Nephron (organoid): Measurements from ENCODE around the gene CHST10.

Experiments
- H3K27ac Mint-ChIP-seq, 3 experiments: 2 replicates each; pipeline ENCODE4 v1.8.0; 2020; ENCODE audit warnings: mixed read lengths in 3 of 3, mild to moderate bottlenecking in 2 of 3, moderate library complexity in 1 of 3
- H3K27me3 Mint-ChIP-seq: 2 replicates; pipeline ENCODE4 v1.8.0; 2021; ENCODE audit warnings: low read depth, mild to moderate bottlenecking, moderate library complexity, mixed read lengths
- H3K36me3 Mint-ChIP-seq: 2 replicates; pipeline ENCODE4 v1.8.0; 2020; ENCODE audit warnings: low read depth, mixed read lengths
- H3K4me1 Mint-ChIP-seq: 2 replicates; pipeline ENCODE4 v1.8.0; 2020; ENCODE audit warnings: mixed read lengths
- H3K4me3 Mint-ChIP-seq, 3 experiments: 2 replicates each; pipeline ENCODE4 v1.8.0; 2020; ENCODE audit warnings: mild to moderate bottlenecking in 3 of 3, mixed read lengths in 3 of 3, moderate library complexity in 2 of 3
- H3K9me3 Mint-ChIP-seq: 2 replicates; pipeline ENCODE4 v1.8.0; 2020; ENCODE audit warnings: mixed read lengths
- CTCF ChIP-seq, 3 experiments: fragments of 200-600 bp; sonication (generic); IDR thresholded peaks; one replicate each; pipeline ENCODE4 v1.5.0; 2021; ENCODE audit warnings: antibody characterized with exemption in 3 of 3; ENCODE audit not compliant: unreplicated experiment in 3 of 3

Gene CHST10

GRCh38 chr2:100419915-100420314 is 2.4 kb upstream of the CHST10 start:
- Mint-ChIP-seq H3K27ac (no peak overlapping the region), H3K4me1 (peaks cover 21% of the 10 kb centered on the region), H3K4me3 (peak overlapping the region in 1 of 3 experiments; percentile 46), H3K36me3 (no peaks in the 10 kb centered on the region), H3K27me3 (no peaks in the 10 kb centered on the region), H3K9me3 (no peaks in the 10 kb centered on the region)
- no peak for TF ChIP-seq CTCF (IDR thresholded peaks at IDR 0.05; ENCODE audit: unreplicated experiment in 3 of 3)

GRCh38 chr2:100418406-100418962 is 1.0 kb upstream of the CHST10 start:
- Mint-ChIP-seq H3K4me1 (peaks cover 28% of the 10 kb centered on the region), H3K27ac (peak overlapping the region; percentile 90 to 95 (median 94)), H3K4me3 (peak overlapping the region; percentile 89 to 96 (median 95)), H3K27me3 (no peaks in the 10 kb centered on the region), H3K36me3 (peaks cover 8% of the 10 kb centered on the region), H3K9me3 (no peaks in the 10 kb centered on the region)
- TF ChIP-seq CTCF (IDR thresholded peaks at IDR 0.05; ENCODE audit: unreplicated experiment in 3 of 3), result no peak

DNA sequence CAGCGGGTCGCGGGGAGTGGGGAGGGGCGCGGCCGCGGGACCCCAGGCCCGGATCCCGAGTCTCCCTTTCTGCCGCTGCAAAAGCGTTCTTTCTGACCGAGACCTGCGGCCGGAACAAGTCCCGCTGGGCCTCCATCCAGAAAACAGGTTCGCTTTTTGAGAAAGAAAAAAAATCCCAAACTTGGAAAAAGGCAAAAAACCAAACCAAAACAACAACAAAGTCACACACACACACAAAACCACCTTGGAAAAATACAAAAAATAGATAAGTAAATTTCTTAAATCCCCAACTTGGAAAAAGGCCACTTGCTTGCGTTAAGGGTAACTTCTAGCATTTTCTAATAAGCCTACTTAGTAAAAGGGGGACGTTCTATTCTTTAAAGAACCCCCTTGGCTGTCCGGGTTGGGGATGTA is 250 bp upstream of the CHST10 start:
- Mint-ChIP-seq H3K36me3 (peaks cover 15% of the 10 kb centered on the region), H3K9me3 (no peaks in the 10 kb centered on the region), H3K27me3 (no peaks in the 10 kb centered on the region), H3K4me1 (peaks cover 30% of the 10 kb centered on the region), H3K4me3 (peak overlapping the region; percentile 89 to 96 (median 95)), H3K27ac (peak overlapping the region; percentile 90 to 95 (median 94))
- TF ChIP-seq CTCF (IDR thresholded peaks at IDR 0.05; ENCODE audit: unreplicated experiment in 3 of 3), result no peak

- H3K27ac Mint-ChIP-seq, result peak overlapping the region; percentile 72 to 92 (median 85)
- H3K27me3 Mint-ChIP-seq, result no peaks in the 10 kb centered on the region
- H3K4me1 Mint-ChIP-seq, result peaks cover 30% of the 10 kb centered on the region
- peaks cover 22% of the 10 kb centered on the region for H3K36me3 Mint-ChIP-seq
- H3K4me3 Mint-ChIP-seq, result peak overlapping the region; percentile 92 to 97 (median 94)
- H3K9me3 Mint-ChIP-seq, result no peaks in the 10 kb centered on the region
- TF ChIP-seq CTCF (IDR thresholded peaks at IDR 0.05; ENCODE audit: unreplicated experiment in 3 of 3), result no peak
These were observed 1.0 kb downstream of the CHST10 start for GRCh38 chr2:100416397-100416934.

GRCh38 chr2:100413571-100413970 is 3.9 kb downstream of the CHST10 start:
- H3K27me3 Mint-ChIP-seq, result no peaks in the 10 kb centered on the region
- no peak for TF ChIP-seq CTCF (IDR thresholded peaks at IDR 0.05; ENCODE audit: unreplicated experiment in 3 of 3)
- peaks cover 30% of the 10 kb centered on the region for H3K4me1 Mint-ChIP-seq
- peaks cover 30% of the 10 kb centered on the region for H3K36me3 Mint-ChIP-seq
- no peaks in the 10 kb centered on the region for H3K9me3 Mint-ChIP-seq
- H3K4me3 Mint-ChIP-seq, result no peak overlapping the region
- H3K27ac Mint-ChIP-seq, result peak overlapping the region in 1 of 3 experiments; percentile 2

GRCh38 chr2:100412881-100413321 is 4.6 kb downstream of the CHST10 start:
- TF ChIP-seq CTCF (IDR thresholded peaks at IDR 0.05; ENCODE audit: unreplicated experiment in 3 of 3), result no peak
- H3K27ac Mint-ChIP-seq, result no peak overlapping the region
- H3K36me3 Mint-ChIP-seq, result peaks cover 35% of the 10 kb centered on the region
- no peaks in the 10 kb centered on the region for H3K9me3 Mint-ChIP-seq
- H3K4me1 Mint-ChIP-seq, result peaks cover 30% of the 10 kb centered on the region
- no peak overlapping the region for H3K4me3 Mint-ChIP-seq
- H3K27me3 Mint-ChIP-seq, result no peaks in the 10 kb centered on the region
